Measurements from ENCODE around the gene CHMP6.
A peak's percentile ranks its signal among the peaks of the same experiment; 100 is the strongest.

The CHMP6 gene

GRCh38 chr17:80979547-80980378, 11.9 kb upstream of the CHMP6 start:
- Mint-ChIP-seq H3K27ac (peak overlapping the region; percentile 34), H3K9me3 (ENCODE audit: low read depth) (no peaks in the 10 kb centered on the region), H3K4me1 (ENCODE audit: low read depth) (peaks cover 10% of the 10 kb centered on the region), H3K4me3 (peak overlapping the region; percentile 41), H3K27me3 (peaks cover 4% of the 10 kb centered on the region), H3K36me3 (no peaks in the 10 kb centered on the region)

DNA sequence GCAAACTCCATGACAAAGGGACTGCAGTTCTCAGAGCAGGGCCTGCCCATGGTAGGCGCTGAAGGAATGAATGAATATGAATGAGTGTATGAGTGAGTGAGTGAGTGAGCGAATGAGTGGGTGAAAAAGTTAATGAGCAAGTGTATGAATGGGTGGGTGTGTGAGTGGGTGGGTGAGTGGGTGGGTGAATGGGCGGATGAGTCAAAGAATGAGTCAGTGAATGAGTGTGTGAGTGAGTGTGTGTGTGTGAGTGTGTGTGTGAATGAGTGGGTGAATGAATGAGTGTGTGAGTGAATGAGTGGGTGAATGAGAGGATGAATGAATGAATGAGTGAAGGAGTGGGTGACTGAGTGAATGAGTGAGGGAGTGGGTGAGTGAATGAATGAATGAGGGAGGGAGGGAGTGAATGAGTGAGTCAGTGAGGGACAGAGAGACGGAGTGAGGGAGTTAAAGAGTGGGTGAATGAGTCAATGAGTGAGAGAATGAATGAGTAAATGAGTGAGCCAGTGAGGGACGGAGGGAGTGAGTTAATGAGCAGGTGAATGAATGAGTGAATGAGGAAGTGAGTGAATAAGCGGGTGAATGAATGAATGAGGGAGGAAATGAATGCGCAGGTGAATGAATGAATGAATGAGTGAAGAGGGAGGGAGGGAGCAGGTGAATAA, 11.1 kb upstream of the CHMP6 start:
- Mint-ChIP-seq H3K36me3 (no peaks in the 10 kb centered on the region), H3K4me1 (ENCODE audit: low read depth) (peaks cover 10% of the 10 kb centered on the region), H3K9me3 (ENCODE audit: low read depth) (no peaks in the 10 kb centered on the region), H3K27me3 (peaks cover 4% of the 10 kb centered on the region), H3K4me3 (peak overlapping the region; percentile 41), H3K27ac (peak overlapping the region; percentile 85)

- H3K4me1 Mint-ChIP-seq (ENCODE audit: low read depth) = peaks cover 10% of the 10 kb centered on the region
- H3K4me3 Mint-ChIP-seq = peak overlapping the region; percentile 41
- H3K36me3 Mint-ChIP-seq = no peaks in the 10 kb centered on the region
- H3K27ac Mint-ChIP-seq = no peak overlapping the region
- H3K9me3 Mint-ChIP-seq (ENCODE audit: low read depth) = no peaks in the 10 kb centered on the region
- peaks cover 4% of the 10 kb centered on the region for H3K27me3 Mint-ChIP-seq
Measured at GRCh38 chr17:80981062-80981902, 10.4 kb upstream of the CHMP6 start.

DNA sequence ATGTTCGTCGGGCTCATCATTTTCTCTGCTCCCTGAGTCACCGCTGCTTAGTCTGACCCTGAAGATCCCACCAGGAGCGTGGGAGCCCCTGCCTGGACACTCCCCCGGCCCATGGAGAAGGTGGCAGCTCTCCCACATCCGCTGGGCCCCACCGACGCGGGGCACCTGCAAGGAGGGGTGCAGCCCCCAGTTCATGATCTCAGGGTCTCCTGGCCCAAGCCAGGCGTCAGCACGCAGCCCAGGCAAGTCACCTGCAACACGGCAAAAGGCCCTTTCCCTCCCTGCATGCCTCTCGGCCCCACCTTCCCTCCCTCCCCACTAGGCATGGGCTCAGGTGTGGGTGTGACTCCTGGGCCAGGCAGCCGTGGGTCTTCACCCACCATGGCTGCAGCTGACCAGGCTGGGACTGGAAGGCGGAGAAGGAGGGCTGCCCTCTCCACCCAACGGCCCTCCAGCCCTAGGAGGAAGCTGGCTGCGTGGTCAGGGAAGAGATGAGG, 9.7 kb upstream of the CHMP6 start:
- Mint-ChIP-seq H3K27ac (no peak overlapping the region), H3K4me3 (no peak overlapping the region), H3K4me1 (ENCODE audit: low read depth) (peaks cover 10% of the 10 kb centered on the region), H3K9me3 (ENCODE audit: low read depth) (no peaks in the 10 kb centered on the region), H3K36me3 (no peaks in the 10 kb centered on the region), H3K27me3 (peaks cover 4% of the 10 kb centered on the region)

DNA sequence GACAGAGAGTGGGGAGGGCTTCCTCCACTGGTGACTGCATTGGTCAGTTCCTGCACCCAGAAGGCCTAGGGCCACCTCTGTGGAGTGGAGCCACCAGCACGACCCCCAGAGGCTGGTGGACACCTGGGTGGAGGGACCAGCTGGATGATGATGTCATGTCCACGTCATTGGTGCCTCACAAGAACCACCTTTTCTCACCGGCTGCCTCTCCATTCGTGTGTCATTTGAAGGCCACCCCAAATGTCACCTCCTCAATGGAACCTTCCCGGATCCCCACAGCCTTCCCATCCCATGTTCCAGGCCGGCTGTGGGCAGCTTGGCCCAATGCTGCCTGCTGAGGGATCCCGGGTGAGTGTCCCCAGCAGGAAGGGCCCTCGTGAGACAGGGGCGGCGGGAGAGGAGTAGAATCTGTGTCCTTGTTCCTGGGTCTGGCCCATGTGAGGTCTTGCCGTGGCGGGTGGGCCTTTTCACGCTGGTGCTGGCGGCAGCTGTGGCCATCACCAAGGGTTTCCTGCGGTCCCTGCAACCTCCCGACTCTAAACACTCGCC, 9.1 kb upstream of the CHMP6 start:
- Mint-ChIP-seq H3K27me3 (peaks cover 4% of the 10 kb centered on the region), H3K9me3 (ENCODE audit: low read depth) (no peaks in the 10 kb centered on the region), H3K4me1 (ENCODE audit: low read depth) (peaks cover 10% of the 10 kb centered on the region), H3K27ac (no peak overlapping the region), H3K36me3 (no peaks in the 10 kb centered on the region), H3K4me3 (no peak overlapping the region)

DNA sequence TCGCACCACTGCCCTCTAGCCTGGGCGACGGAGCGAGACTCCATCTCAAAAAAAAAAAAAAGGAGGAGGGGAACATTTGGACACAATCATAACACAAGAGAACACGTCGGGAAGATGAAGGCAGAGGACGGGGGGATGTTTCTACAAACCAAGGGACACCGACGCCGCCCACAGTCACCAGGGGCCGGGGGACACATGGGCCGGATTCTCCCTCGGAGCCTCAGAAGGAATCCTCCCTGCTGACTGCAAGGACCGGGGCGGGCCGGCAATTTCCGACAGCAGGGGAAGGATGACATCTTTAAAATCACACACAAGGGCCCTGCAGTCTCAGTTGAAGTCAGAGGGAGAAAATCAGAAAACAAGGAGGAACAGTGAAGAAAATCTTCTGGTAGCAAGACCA, 8.1 kb upstream of the CHMP6 start:
- no peak overlapping the region for H3K4me3 Mint-ChIP-seq
- H3K27me3 Mint-ChIP-seq = peaks cover 4% of the 10 kb centered on the region
- peaks cover 10% of the 10 kb centered on the region for H3K4me1 Mint-ChIP-seq (ENCODE audit: low read depth)
- H3K9me3 Mint-ChIP-seq (ENCODE audit: low read depth) = no peaks in the 10 kb centered on the region
- H3K27ac Mint-ChIP-seq = no peak overlapping the region
- no peaks in the 10 kb centered on the region for H3K36me3 Mint-ChIP-seq

DNA sequence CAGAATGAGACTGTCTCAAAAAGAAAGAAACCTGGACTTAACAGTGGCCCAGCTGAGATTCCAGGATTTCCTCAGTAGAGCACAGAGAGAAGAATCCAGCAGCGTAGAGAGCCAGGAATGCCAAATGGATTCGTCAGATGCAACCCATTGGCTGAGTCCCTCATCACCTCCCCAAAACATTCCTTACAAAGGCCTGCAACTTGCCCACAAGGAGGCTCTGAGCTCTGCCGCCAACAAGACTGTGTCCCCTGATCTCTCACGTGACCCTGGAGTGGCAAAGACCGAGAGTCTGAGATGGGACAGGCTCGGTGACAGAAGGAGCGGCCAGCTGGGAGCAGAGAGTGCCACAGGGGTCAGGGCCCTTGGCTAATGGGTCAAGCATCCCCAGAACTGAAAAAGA, 6.9 kb upstream of the CHMP6 start:
- Mint-ChIP-seq H3K9me3 (ENCODE audit: low read depth) (no peaks in the 10 kb centered on the region), H3K36me3 (no peaks in the 10 kb centered on the region), H3K27me3 (peaks cover 4% of the 10 kb centered on the region), H3K27ac (no peak overlapping the region), H3K4me1 (ENCODE audit: low read depth) (peaks cover 15% of the 10 kb centered on the region), H3K4me3 (no peak overlapping the region)

GRCh38 chr17:80986046-80986445, 5.6 kb upstream of the CHMP6 start:
- H3K4me3 Mint-ChIP-seq = no peak overlapping the region
- H3K4me1 Mint-ChIP-seq (ENCODE audit: low read depth) = peaks cover 13% of the 10 kb centered on the region
- no peak overlapping the region for H3K27ac Mint-ChIP-seq

GRCh38 chr17:80986816-80987475, 4.7 kb upstream of the CHMP6 start:
- no peak overlapping the region for H3K27ac Mint-ChIP-seq
- H3K9me3 Mint-ChIP-seq (ENCODE audit: low read depth) = no peaks in the 10 kb centered on the region
- no peaks in the 10 kb centered on the region for H3K36me3 Mint-ChIP-seq
- H3K4me1 Mint-ChIP-seq (ENCODE audit: low read depth) = peaks cover 13% of the 10 kb centered on the region
- H3K27me3 Mint-ChIP-seq = no peaks in the 10 kb centered on the region
- no peak overlapping the region for H3K4me3 Mint-ChIP-seq

More at GRCh38 chr17:80986046-80986445, 5.6 kb upstream of the CHMP6 start:
- no peaks in the 10 kb centered on the region for H3K36me3 Mint-ChIP-seq
- no peaks in the 10 kb centered on the region for H3K9me3 Mint-ChIP-seq (ENCODE audit: low read depth)
- H3K27me3 Mint-ChIP-seq = no peaks in the 10 kb centered on the region

DNA sequence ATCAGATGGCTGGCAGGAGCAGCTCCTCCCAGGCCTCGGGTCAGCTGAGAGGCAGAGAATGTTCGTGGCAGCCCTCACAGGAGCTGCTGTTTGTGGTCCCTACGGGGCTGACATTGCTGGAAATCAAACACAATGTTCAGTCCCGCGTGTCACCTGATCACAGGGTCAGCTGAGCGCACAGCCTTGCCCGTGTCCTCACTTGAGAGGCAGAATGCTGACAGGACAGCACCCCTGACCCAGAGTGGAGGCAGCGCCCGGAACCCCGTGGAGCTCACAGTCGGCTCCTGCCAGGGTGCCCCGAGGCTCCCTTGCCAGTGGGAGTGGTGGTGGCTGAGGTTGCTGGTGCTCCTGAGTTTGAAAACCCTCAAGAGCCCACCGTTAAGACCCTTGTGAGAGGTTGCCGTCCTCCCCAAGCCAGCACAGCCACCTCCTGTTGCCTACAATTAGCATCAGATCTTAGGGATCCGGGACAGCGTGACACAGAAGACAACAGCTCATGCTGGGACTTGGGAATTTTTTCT, 3.6 kb upstream of the CHMP6 start:
- Mint-ChIP-seq H3K4me1 (ENCODE audit: low read depth) (peaks cover 17% of the 10 kb centered on the region), H3K36me3 (no peaks in the 10 kb centered on the region), H3K27ac (no peak overlapping the region), H3K9me3 (ENCODE audit: low read depth) (no peaks in the 10 kb centered on the region), H3K27me3 (no peaks in the 10 kb centered on the region), H3K4me3 (no peak overlapping the region)

DNA sequence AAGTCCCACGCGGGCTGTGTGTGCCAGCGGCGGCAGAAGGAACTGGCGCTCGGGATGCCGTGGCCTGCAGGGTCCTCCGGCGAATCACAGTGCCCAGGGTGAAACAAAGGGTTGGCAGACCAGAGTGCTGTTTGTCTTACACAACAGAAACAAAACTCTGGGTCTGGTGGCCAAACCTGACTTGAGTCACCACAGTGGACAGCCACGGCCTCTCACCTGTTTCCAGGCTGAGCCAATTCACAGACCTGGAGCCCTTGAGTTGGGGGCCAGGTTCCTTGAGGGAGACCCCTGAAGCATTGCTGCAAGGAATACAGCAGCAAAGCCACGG, 2.1 kb upstream of the CHMP6 start:
- peak overlapping the region; percentile 54 for H3K4me3 Mint-ChIP-seq
- no peaks in the 10 kb centered on the region for H3K36me3 Mint-ChIP-seq
- no peaks in the 10 kb centered on the region for H3K27me3 Mint-ChIP-seq
- H3K9me3 Mint-ChIP-seq (ENCODE audit: low read depth) = no peaks in the 10 kb centered on the region
- peaks cover 21% of the 10 kb centered on the region for H3K4me1 Mint-ChIP-seq (ENCODE audit: low read depth)
- no peak overlapping the region for H3K27ac Mint-ChIP-seq

DNA sequence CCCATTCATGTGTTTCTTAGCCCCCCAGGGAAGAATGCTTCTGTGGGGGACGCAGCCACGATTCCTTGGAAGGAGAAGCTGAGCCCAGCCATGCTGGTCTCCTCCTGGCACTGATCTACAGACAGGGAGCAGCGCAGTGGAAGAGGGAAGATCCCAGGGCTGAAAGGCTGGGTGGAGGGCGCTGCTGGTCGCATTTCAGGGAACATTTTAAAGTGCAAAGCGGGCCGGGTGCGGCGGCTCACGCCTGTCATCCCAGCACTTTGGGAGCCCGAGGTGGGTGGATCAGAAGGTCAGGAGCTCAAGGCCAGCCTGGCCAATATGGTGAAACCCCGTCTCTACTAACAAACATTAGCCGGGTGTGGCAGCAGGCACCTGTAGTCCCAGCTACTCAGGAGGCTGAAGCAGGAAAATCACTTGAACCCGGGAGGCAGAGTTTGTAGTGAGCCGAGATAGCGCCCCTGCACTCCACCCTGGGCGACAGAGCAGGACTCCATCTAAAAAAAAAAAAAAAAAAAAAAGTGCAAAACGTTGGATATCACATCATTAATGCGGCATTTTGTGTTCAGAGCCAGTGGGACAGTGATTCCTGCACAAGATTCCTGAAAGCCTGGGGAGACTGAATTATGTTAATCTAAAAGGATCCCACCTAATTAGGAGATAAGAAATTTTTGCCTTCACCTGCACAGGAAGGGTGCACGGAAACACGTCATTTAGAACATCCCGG, 558 bp upstream of the CHMP6 start:
- Mint-ChIP-seq H3K4me1 (ENCODE audit: low read depth) (peaks cover 21% of the 10 kb centered on the region), H3K4me3 (peak overlapping the region; percentile 83), H3K27ac (peak overlapping the region; percentile 70), H3K9me3 (ENCODE audit: low read depth) (no peaks in the 10 kb centered on the region), H3K36me3 (no peaks in the 10 kb centered on the region), H3K27me3 (no peaks in the 10 kb centered on the region)

- Mint-ChIP-seq H3K27ac (no peak overlapping the region), H3K4me1 (ENCODE audit: low read depth) (peaks cover 21% of the 10 kb centered on the region), H3K36me3 (no peaks in the 10 kb centered on the region), H3K9me3 (ENCODE audit: low read depth) (no peaks in the 10 kb centered on the region), H3K4me3 (peak overlapping the region; percentile 86), H3K27me3 (no peaks in the 10 kb centered on the region)
Measured at GRCh38 chr17:80992077-80992947, 671 bp downstream of the CHMP6 start.
